ENCODE data around the gene RIN1.

RIN1 gene

DNA sequence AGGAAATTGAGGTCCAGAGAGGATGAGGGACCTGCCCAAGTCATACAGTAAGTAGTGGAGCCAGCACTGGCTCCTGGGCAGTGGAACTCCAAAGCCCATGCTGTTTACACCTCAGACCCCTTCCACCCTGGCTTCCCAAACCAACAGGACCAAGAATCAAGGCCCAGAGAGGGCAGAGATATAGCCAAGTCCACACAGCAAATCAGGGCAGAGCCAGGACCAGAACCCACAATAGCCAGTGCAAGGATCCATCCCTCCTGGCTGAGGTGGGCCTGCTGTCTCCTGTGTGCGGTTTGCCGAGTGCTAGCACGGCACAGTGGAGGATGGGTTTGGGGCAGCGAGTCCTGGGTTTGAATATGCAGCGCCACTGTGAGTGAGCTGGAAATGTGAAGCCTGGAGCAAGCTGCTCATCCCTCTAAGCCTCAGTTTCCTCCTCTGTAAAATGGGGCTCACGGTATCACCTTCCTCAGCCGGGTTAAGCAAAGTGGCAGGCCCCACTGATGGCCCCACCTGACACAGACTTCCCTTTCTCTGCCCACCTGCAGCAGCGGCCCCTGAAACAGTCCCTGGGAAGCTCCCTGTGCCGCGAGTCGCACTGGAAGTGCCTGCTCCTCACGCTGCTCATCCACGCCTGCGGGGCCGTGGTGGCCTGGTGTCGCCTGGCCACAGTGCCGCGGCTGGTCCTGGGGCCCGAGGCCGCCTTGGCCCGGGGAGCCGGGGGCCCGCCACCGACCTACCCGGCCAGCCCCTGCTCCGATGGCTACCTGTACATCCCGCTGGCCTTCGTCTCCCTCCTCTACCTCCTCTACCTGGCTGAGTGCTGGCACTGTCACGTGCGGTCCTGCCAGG, 42.2 kb downstream of the RIN1 start:
- no peak for DNase-seq

DNA sequence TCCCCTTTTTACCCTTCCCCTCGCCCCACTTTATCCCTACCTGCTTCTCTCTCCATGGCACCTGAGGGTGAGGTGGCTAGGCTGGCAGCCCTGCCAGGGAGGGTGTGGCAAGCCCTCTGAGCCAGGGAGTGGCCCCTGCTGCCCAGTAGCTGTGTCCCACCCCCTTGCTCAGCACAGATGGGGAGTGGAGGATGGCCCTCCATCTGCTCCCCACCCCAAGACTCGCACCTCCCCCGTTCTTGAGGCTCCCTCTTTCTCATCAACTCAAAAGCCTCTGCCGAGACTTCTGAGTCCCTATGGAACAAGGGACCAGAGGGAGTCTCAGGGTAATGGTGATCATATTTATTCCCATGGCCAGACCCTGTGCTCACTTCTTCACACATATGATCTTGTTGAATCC, 42.9 kb downstream of the RIN1 start:
- DNase-seq: no peak

GRCh38 chr11:66292543-66293332, 43.5 kb downstream of the RIN1 start:
- DNase-seq: no peak

- DNase-seq: no peak
Observed at GRCh38 chr11:66291706-66292542, 44.3 kb downstream of the RIN1 start, which contains the start of gene TMEM151A. Gene TMEM151A, plus strand, starts transcription at chr11:66291894. Its CDS starts 120 bp downstream, at chr11:66292014.

GRCh38 chr11:66291303-66291705, 44.9 kb downstream of the RIN1 start:
- no peak for DNase-seq

DNA sequence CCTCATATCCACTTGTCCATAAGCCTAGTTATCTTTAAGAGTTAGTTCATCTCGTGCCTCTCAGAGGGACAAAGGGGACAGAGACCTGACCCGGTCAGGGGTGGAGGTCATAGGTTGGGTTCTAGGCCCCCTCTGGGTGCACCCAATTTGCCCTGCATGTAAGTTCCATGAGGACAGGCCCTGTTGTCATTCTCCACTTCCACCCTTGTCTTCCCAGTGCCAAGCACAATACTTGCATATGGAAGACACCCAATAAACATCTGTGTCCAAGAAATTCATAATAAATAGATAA, 46.0 kb downstream of the RIN1 start:
- DNase-seq: no peak

GRCh38 chr11:66289548-66290329, 46.5 kb downstream of the RIN1 start:
- DNase-seq: peak; percentile 86

- DNase-seq: peak; percentile 99
Observed at GRCh38 chr11:66288671-66289547, 47.3 kb downstream of the RIN1 start, which contains the start of gene YIF1A. Gene YIF1A, minus strand, starts transcription at chr11:66289143. Its CDS starts 158 bp downstream, at chr11:66288985.

DNA sequence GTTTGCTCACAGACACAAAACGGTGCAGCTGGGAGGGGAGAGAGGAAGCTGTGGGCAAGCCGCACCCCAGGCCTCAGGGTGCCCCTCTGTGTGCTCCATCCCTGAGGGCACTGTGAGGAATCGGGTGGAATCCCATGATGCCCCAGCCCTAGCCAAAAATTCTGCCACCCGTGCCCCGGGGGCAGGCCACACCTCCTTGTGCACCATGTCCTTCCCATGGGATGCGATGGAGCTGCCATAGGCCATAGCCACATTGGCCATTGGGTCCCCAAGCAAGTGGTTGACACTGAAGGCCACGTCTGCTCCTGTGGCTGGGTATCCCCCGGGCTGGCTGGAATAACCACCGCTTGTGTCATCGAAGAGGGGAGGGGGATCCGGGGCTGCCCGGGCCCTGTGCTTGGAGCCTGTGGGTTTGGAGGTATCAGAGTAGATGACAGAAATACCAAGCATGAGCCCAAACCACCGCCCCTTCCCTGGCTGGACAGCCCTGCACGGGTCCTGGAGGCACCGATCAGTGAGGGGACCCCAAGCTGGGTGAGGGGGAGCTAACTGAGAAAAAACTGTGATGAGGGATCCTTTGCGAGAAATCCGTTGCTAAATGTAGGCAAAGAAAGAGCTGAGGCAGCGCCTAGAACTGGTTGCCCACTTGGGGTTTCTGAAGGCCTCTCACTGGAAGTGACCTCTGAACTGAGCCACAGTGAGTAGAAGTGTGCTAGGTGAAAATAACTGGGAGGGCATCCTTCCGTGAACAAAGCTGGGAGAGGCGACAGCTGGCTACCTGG, 48.2 kb downstream of the RIN1 start:
- DNase-seq: no peak

DNA sequence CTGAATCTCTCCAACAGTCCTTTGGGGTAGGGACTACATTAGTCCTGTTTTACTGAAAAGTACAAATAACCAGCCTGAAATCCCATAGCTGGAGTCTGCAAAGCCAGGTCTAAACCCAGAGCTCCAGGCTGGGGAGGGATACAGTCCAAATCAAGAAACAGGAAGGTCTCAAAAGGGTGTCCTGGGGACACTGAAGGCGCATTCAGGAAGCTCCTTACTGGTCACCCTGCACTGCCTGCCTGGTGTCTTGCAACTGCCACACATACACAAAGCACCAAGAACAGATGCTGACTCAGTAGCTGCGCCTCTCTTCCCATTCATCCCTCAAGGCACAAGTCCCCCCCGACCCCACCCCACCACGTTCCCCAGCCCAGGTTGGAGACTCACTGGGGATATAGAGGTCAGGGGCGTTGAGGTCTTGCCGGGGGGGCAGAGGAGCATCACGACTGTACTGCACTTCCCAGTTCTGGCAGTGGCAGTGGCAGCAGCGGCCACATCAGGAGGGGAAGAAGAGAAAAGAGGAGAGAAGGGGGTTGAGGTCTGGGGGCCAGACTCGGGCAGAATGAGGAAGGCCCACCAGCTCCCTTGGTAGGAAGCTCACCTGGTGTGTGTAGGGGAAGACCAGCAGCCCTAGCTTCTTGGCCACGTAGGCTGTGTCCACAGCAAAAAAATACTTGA, 48.9 kb downstream of the RIN1 start:
- DNase-seq: no peak

- no peak for DNase-seq
Observed at GRCh38 chr11:66286699-66287098, 49.5 kb downstream of the RIN1 start.

DNA sequence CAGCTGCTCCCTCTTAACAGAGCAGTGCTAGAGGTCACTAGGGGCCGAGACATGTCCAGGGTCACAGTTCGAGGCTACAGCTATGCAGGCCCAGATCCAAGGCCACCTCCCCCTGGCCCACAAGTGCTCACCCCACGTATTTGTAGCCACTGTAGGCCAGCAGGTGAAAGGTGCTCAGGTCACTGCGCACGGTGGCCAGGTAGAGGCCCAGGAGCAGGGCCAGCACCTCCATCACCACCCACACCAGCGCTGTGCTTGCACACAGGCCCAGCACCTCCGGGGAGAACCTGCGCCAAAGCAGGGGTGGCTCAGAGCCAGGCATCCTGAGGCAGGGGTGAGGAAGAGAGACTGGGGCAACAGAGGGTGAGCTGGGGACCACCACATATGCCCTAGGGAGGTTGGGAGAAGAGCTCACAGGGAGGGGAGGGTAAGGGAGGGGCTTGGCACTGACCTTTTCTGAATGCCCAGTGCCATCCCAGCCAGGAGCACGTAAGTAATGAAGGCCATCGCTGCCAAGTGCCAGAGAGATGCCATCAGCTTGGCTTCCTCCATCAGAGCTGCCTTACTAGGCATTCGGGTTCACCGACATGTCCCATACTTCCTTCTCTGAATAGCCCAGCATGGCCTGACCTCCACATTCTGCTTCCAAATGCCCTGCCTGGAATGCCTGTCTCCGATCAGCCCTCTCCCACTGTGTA, 50.8 kb downstream of the RIN1 start:
- DNase-seq: no peak

DNA sequence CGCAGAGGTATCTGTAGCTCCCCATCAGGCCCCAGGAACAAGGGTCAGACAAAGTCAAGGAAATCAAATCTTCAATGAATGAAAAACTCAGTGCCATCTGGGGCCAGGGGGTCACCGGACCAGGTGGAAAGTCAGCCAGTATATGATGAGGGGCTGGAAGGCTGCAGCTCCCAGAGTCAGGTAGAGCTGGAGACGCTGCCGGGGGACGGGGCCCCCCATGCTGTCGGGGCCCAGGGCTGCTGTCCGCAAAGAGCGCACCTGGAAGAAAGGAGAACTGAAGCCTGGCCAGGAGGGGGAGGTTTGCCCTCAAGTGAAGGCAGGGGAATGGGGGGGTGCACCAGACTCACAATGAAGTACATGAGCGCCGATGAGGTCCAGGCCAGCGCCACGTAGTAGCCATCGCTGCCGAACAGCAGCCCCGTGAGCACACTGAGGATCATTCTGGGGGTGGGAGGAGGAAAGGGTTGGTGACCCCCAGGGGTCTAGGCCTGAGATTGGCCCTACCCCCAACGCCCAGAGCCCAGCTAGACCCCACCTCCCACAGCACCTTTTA, 51.6 kb downstream of the RIN1 start:
- no peak for DNase-seq

- no peak for DNase-seq
Observed at GRCh38 chr11:66283461-66284105, 52.7 kb downstream of the RIN1 start.

DNA sequence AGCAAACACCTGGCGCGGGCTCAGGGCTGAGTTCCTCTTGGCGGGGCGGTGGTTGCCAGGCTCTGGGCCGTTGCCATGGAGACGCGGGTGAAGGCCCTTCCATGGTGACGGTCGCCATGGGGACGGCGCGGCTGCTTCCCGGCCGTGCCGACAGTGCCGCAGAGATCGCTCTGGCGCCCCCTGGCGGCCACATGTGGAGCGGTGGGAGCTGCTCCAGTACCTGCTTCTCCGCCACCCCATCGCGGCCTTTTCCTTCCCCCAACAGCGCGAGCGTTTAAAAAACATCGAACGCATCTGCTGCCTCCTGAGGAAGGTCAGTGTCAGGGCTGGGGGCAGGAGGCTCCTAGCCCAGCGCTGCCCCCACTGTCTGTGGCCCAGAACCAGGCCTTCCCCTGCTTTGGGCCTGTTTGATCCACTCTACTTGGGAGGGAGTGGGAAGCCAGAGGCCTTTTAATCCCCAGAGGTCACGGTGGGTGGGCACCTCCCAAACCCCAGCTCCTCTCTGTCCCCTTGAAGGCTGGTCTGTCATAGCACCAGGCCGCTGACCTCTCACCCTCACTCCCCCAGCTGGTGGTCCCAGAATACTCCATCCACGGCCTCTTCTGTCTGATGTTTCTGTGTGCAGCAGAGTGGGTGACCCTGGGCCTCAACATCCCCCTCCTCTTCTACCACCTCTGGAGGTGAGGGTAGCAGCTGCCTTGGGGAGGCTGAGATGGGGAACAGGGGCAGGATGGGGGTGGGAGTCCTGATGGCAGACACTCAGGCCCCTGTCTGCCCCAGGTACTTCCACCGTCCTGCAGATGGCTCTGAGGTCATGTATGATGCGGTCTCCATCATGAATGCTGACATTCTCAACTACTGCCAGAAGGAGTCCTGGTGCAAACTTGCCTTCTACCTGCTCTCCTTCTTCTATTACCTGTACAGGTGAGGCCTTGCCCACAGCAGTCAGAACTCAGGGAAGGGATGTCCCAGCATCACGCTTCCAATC, 53.5 kb downstream of the RIN1 start:
- peak; percentile 98 for DNase-seq

All from stimulated activated CD4-positive, alpha-beta T cell treated with anti-CD3 and anti-CD28 coated beads, Interleukin-1b, Interleukin-23, amount 100 ng/mL, for 48 hours (primary cell).